SK-N-SH (cell line): ENCODE measurements around the gene ACOT12. TPM values are rescaled to one million over a fixed set of nuclear protein-coding genes. Genes with fewer than 3 reads are reported as not detected.
A peak's percentile ranks its signal among the peaks of the same experiment; 100 is the strongest.

Experiments
- CTCF ChIA-PET: fragments of 300-600, 350-600 bp; formaldehyde crosslinking; extraction: SDS; loops from one replicate; lab custom pipeline; 2021; lab: Yijun Ruan, JAX
- POLR2A ChIA-PET: fragments of 350-600 bp; sonication (Branson Sonifier 250); formaldehyde crosslinking; extraction: SDS; loops from one replicate; lab custom pipeline; 2020; ENCODE audit warnings: antibody characterized with exemption, inconsistent platforms; lab: Yijun Ruan, JAX
- DNase-seq: peaks from one replicate; pipeline ENCODE4 v3.0.0; 2012
- H2AFZ ChIP-seq: fragments of 200-600 bp; sonication (generic); 2 replicates; pipeline ENCODE4 v1.8.1; 2016; ENCODE audit warnings: antibody characterized with exemption, mild to moderate bottlenecking, low read depth
- H3F3A ChIP-seq: fragments of 200-600 bp; sonication (generic); replicated peaks from 2 replicates; pipeline ENCODE3; 2016; ENCODE audit warnings: antibody characterized with exemption, mild to moderate bottlenecking; ENCODE audit not compliant: insufficient read depth
- H3K27ac ChIP-seq, 2 experiments: fragments of 200-500 bp in 1 of 2; fragments of 200-600 bp in 1 of 2; sonication (Bioruptor generic) in 1 of 2; sonication (generic), shearing (Covaris generic) in 1 of 2; 2 replicates each; pipeline versions ENCODE4 v1.5.1 to v1.6.1; 2014 to 2016; ENCODE audit warnings: low read depth in 2 of 2, inconsistent platforms in 1 of 2, low read length in 1 of 2, mild to moderate bottlenecking in 1 of 2, mixed read lengths in 1 of 2
- H3K27me3 ChIP-seq: fragments of 200-600 bp; sonication (generic), shearing (Covaris generic); 2 replicates; pipeline ENCODE4 v1.6.1; 2016; ENCODE audit warnings: mixed run types; ENCODE audit not compliant: insufficient read depth
- H3K36me3 ChIP-seq, 2 experiments: fragments of 200-500 bp in 1 of 2; fragments of 200-600 bp in 1 of 2; sonication (Bioruptor generic) in 1 of 2; sonication (generic) in 1 of 2; replicated peaks in 1 of 2; 2 replicates each; pipeline versions ENCODE3 to v1.5.1; 2014 to 2016; ENCODE audit warnings: low read length in 1 of 2, mild to moderate bottlenecking in 1 of 2; ENCODE audit not compliant: insufficient read depth in 2 of 2, control insufficient read depth in 1 of 2
- H3K4me1 ChIP-seq, 2 experiments: fragments of 200-500 bp in 1 of 2; fragments of 200-600 bp in 1 of 2; sonication (Bioruptor generic) in 1 of 2; sonication (generic), shearing (Covaris generic) in 1 of 2; 2 replicates each; pipeline versions ENCODE4 v1.5.1 to v1.6.1; 2014 to 2016; ENCODE audit warnings: low read depth in 1 of 2, low read length in 1 of 2, mixed run types in 1 of 2; ENCODE audit not compliant: insufficient read depth in 2 of 2, control insufficient read depth in 1 of 2
- H3K4me2 ChIP-seq: fragments of 200-600 bp; sonication (generic), shearing (Covaris generic); 2 replicates; pipeline ENCODE4 v1.6.1; 2017; ENCODE audit warnings: mixed run types
- H3K4me3 ChIP-seq, 2 experiments: fragments of 200-500 bp in 1 of 2; fragments of 200-600 bp in 1 of 2; sonication (Bioruptor generic) in 1 of 2; sonication (generic), shearing (Covaris generic) in 1 of 2; 2 replicates each; pipeline versions ENCODE4 v1.5.1 to v1.8.1; 2014 to 2016; ENCODE audit warnings: low read depth in 2 of 2, inconsistent platforms in 1 of 2, low read length in 1 of 2, mild to moderate bottlenecking in 1 of 2, mixed read lengths in 1 of 2, moderate library complexity in 1 of 2
- H3K79me2 ChIP-seq: fragments of 200-600 bp; sonication (generic); 2 replicates; pipeline ENCODE4 v1.8.1; 2017; ENCODE audit warnings: mild to moderate bottlenecking; ENCODE audit not compliant: insufficient read depth
- H3K9ac ChIP-seq: fragments of 200-600 bp; sonication (generic); 2 replicates; pipeline ENCODE4 v1.6.1; 2017; ENCODE audit warnings: mixed run types
- H3K9me2 ChIP-seq: fragments of 200-600 bp; sonication (generic); 2 replicates; pipeline ENCODE4 v1.6.1; 2017; ENCODE audit warnings: mixed run types
- H3K9me3 ChIP-seq: fragments of 200-600 bp; sonication (generic); 2 replicates; pipeline ENCODE4 v1.6.1; 2017; ENCODE audit warnings: mixed run types, mild to moderate bottlenecking, moderate library complexity
- H4K20me1 ChIP-seq: fragments of 200-600 bp; sonication (generic); 2 replicates; pipeline ENCODE4 v1.6.1; 2017; ENCODE audit warnings: mild to moderate bottlenecking, mixed run types; ENCODE audit not compliant: insufficient read depth
- CTCF ChIP-seq: fragments of 200-600 bp; sonication (generic); IDR thresholded peaks from 2 replicates; pipeline ENCODE4 v1.6.1; 2017; ENCODE audit warnings: antibody characterized with exemption, mild to moderate bottlenecking, moderate library complexity
- EP300 ChIP-seq, 2 experiments: IDR thresholded peaks; 2 replicates each; pipeline versions ENCODE4 v1.4.0 to v1.6.1; 2012; ENCODE audit warnings: borderline replicate concordance in 1 of 2, low read depth in 1 of 2, low read length in 1 of 2
- EZH2phosphoT487 ChIP-seq: fragments of 200-600 bp; sonication (generic); IDR thresholded peaks from 2 replicates; pipeline ENCODE4 v1.6.1; 2017; ENCODE audit warnings: low read depth, mixed run types, mild to moderate bottlenecking, antibody characterized with exemption, moderate library complexity, borderline replicate concordance
- JUND ChIP-seq: IDR thresholded peaks from 2 replicates; pipeline ENCODE4 v1.4.0; 2012
- MAX ChIP-seq: IDR thresholded peaks from 2 replicates; pipeline ENCODE4 v1.4.0; 2012; ENCODE audit warnings: low read depth
- MEF2A ChIP-seq: IDR thresholded peaks from 2 replicates; pipeline ENCODE4 v1.4.0; 2012; ENCODE audit warnings: low read depth, borderline replicate concordance
- NRF1 ChIP-seq: IDR thresholded peaks from 2 replicates; pipeline ENCODE4 v1.6.1; 2012; ENCODE audit warnings: low read depth, mild to moderate bottlenecking, low read length
- POLR2AphosphoS5 ChIP-seq: IDR thresholded peaks from 2 replicates; pipeline ENCODE4 v1.6.1; 2012; ENCODE audit warnings: low read depth, low read length
- RXRA ChIP-seq: IDR thresholded peaks from 2 replicates; pipeline ENCODE4 v1.4.0; 2012; ENCODE audit warnings: low read depth, mild to moderate bottlenecking, borderline replicate concordance
- SMC3 ChIP-seq: IDR thresholded peaks from 2 replicates; pipeline ENCODE4 v1.6.1; 2012; ENCODE audit warnings: low read depth, low read length, improper control_type of control experiment
- TAF1 ChIP-seq: IDR thresholded peaks from 2 replicates; pipeline ENCODE4 v1.6.1; 2012; ENCODE audit warnings: low read depth, mild to moderate bottlenecking, low read length, moderate library complexity, borderline replicate concordance
- TCF12 ChIP-seq: IDR thresholded peaks from 2 replicates; pipeline ENCODE4 v1.4.0; 2012
- USF1 ChIP-seq: IDR thresholded peaks from 2 replicates; pipeline ENCODE4 v1.4.0; 2012; ENCODE audit warnings: low read depth, borderline replicate concordance
- USF2 ChIP-seq: fragments of 150-350 bp; IDR thresholded peaks from 2 replicates; pipeline ENCODE4 v1.6.1; 2017; ENCODE audit warnings: antibody characterized with exemption, low read length, low read depth, borderline replicate concordance
- YY1 ChIP-seq: IDR thresholded peaks from 2 replicates; pipeline ENCODE4 v1.4.0; 2012; ENCODE audit warnings: low read depth, mild to moderate bottlenecking
- WGBS: methylation state at CpG from one replicate; pipeline ENCODE4 v1.1.6; 2017; ENCODE audit warnings: low lambda C conversion rate; 5-methylcytosine and 5-hydroxymethylcytosine counted together
- polyA plus RNA-seq, 3 experiments: library from polyadenylated mRNA; depleted of rRNA; stranded (reverse); fragments of >200 nt; gene quantifications; 2 replicates each; pipeline ENCODE4 v1.2.3, GENCODE V29; 2012

The ACOT12 gene
- polyA plus RNA-seq, 1 of the 3 experiments (the other 2 are of a cell fraction) = 0.07 TPM

GRCh38 chr5:81425569-81425968, 31.6 kb upstream of the ACOT12 start (continued):
- peak; percentile 76 for TF ChIP-seq CTCF

- H3K9me3 ChIP-seq = no peaks in the 10 kb centered on the region
- no peak for DNase-seq
- 100% methylated on average over 1 of the region's 1 CpG for WGBS
- no peaks in the 10 kb centered on the region for H3K79me2 ChIP-seq
- TF ChIP-seq CTCF = no peak
- TF ChIP-seq EZH2phosphoT487 = no peak
- no peak for TF ChIP-seq YY1
- TF ChIP-seq JUND = no peak
- no peak for TF ChIP-seq POLR2AphosphoS5
- TF ChIP-seq EP300 (IDR thresholded peaks at IDR 0.05; ENCODE audit: borderline replicate concordance in 1 of 2, low read depth in 1 of 2, low read length in 1 of 2) = no peak
- no peak for TF ChIP-seq RXRA
- no peak for TF ChIP-seq TAF1
- TF ChIP-seq MAX = no peak
- no peak for TF ChIP-seq SMC3
- no peak for TF ChIP-seq TCF12
- no peak for TF ChIP-seq NRF1
- no peak for TF ChIP-seq MEF2A
- no peak for TF ChIP-seq USF1
- no peak for TF ChIP-seq USF2
- no peaks in the 10 kb centered on the region for H3K9me2 ChIP-seq
- no peak overlapping the region for H3K4me2 ChIP-seq
- no peaks in the 10 kb centered on the region for H3K36me3 ChIP-seq
- no peak overlapping the region for H3K9ac ChIP-seq
- POLR2A ChIA-PET = no interaction called here
- peaks cover 2 to 31% of the 10 kb centered on the region in 2 experiments for H3K4me1 ChIP-seq
- H3F3A ChIP-seq = peaks cover 18% of the 10 kb centered on the region
- CTCF ChIA-PET = interaction anchor here (0.6 to 3.0 kb wide), 29 partner anchors 8 to 834 kb away, joined by 3 to 18 read pairs (median 4); partner anchors contain the start of gene SSBP2
- no peak overlapping the region for H3K27ac ChIP-seq
- no peaks in the 10 kb centered on the region for H4K20me1 ChIP-seq
- H3K4me3 ChIP-seq = no peak overlapping the region
- H3K27me3 ChIP-seq = no peaks in the 10 kb centered on the region
- H2AFZ ChIP-seq = no peak overlapping the region
Observed at GRCh38 chr5:81424728-81425127, 30.8 kb upstream of the ACOT12 start.
